OCI-LY7 (cell line): ENCODE results near the gene MALSU1. TPM values are rescaled to one million over a fixed set of nuclear protein-coding genes. Genes with fewer than 3 reads are reported as not detected.

Experiments used
- BruUV-seq: library from RNA; stranded (reverse); fragments of 400-500 nt; replicated peaks from 2 replicates; lab custom pipeline; 2021; lab: Mats Ljungman, UMichigan
- CTCF ChIA-PET: fragments of 300-600 bp; sonication (Branson Sonifier 250); formaldehyde crosslinking; loops from one replicate; lab custom pipeline; 2022; ENCODE audit warnings: antibody characterized with exemption; ENCODE audit not compliant: unreplicated experiment; lab: Charles Lee
- POLR2A ChIA-PET: fragments of 300-600 bp; sonication (Branson Sonifier 250); formaldehyde crosslinking; loops from one replicate; lab custom pipeline; 2022; ENCODE audit warnings: antibody characterized with exemption; lab: Charles Lee
- DNase-seq: peaks from one replicate; pipeline ENCODE4 v3.0.0-alpha.2; 2015; ENCODE audit warnings: low spot score
- H2AFZ ChIP-seq: fragments of 200-600 bp; sonication (generic), shearing (Covaris generic); 2 replicates; pipeline ENCODE4 v1.6.1; 2014; ENCODE audit warnings: mild to moderate bottlenecking, antibody characterized with exemption, low read length, moderate library complexity
- H3K27ac ChIP-seq: fragments of 200-600 bp; sonication (generic); 2 replicates; pipeline ENCODE4 v1.5.1; 2014; ENCODE audit warnings: mixed run types, low read depth, mild to moderate bottlenecking, moderate library complexity, low read length, inconsistent platforms; ENCODE audit not compliant: poor library complexity, severe bottlenecking
- H3K36me3 ChIP-seq: fragments of 200-600 bp; sonication (generic); 2 replicates; pipeline ENCODE4 v1.6.1; 2014; ENCODE audit warnings: mild to moderate bottlenecking, antibody characterized with exemption, low read length, moderate library complexity, mixed read lengths; ENCODE audit not compliant: insufficient read depth
- H3K4me1 ChIP-seq: fragments of 200-600 bp; sonication (generic); 2 replicates; pipeline ENCODE4 v1.5.1; 2014; ENCODE audit warnings: mild to moderate bottlenecking, low read length; ENCODE audit not compliant: insufficient read depth, poor library complexity, severe bottlenecking
- H3K4me2 ChIP-seq: fragments of 200-600 bp; sonication (generic); 2 replicates; pipeline ENCODE4 v1.6.1; 2014; ENCODE audit warnings: mild to moderate bottlenecking, low read length
- H3K4me3 ChIP-seq: fragments of 200-600 bp; sonication (generic); 2 replicates; pipeline ENCODE4 v1.5.1; 2014; ENCODE audit warnings: mild to moderate bottlenecking, low read depth, low read length; ENCODE audit not compliant: poor library complexity, severe bottlenecking
- H3K79me2 ChIP-seq: fragments of 200-600 bp; sonication (generic); 2 replicates; pipeline ENCODE4 v1.6.1; 2016; ENCODE audit warnings: low read depth, mild to moderate bottlenecking, low read length, moderate library complexity, mixed read lengths; ENCODE audit not compliant: insufficient read depth
- H3K9me2 ChIP-seq: fragments of 200-600 bp; sonication (generic); 2 replicates; pipeline ENCODE4 v1.6.1; 2016; ENCODE audit warnings: mild to moderate bottlenecking, low read length, mixed read lengths; ENCODE audit not compliant: insufficient read depth
- H3K9me3 ChIP-seq: fragments of 200-600 bp; sonication (generic); 2 replicates; pipeline ENCODE4 v1.6.1; 2014; ENCODE audit warnings: mild to moderate bottlenecking, mixed run types, low read length, mixed read lengths
- H4K20me1 ChIP-seq: fragments of 200-600 bp; sonication (generic); 2 replicates; pipeline ENCODE4 v1.6.1; 2014; ENCODE audit warnings: mild to moderate bottlenecking, antibody characterized with exemption, low read length, moderate library complexity, mixed read lengths; ENCODE audit not compliant: insufficient read depth
- CTCF ChIP-seq: fragments of 200-600 bp; sonication (generic); conservative IDR thresholded peaks from 2 replicates; pipeline ENCODE4 v1.5.1; 2014; ENCODE audit warnings: mild to moderate bottlenecking, antibody characterized with exemption, low read length, moderate library complexity, mixed read lengths
- EZH2phosphoT487 ChIP-seq: fragments of 200-600 bp; sonication (generic); IDR thresholded peaks from 2 replicates; pipeline ENCODE4 v1.6.1; 2018; ENCODE audit warnings: low read depth, borderline replicate concordance, mild to moderate bottlenecking, mixed run types, antibody characterized with exemption, low read length, moderate library complexity, mixed read lengths
- intact Hi-C: fragments of 100-400 bp; cut with micrococcal nuclease; formaldehyde crosslinking; loops from one replicate; pipeline ENCODE4 v1.10.0; 2022; ENCODE audit not compliant: unreplicated experiment
- total RNA-seq, 2 experiments: library from RNA; depleted of rRNA in 1 of 2; stranded (reverse); fragments of >200 nt in 1 of 2; shearing (Covaris generic) in 1 of 2; gene quantifications; 2 replicates each; pipeline ENCODE4 v1.2.3, GENCODE V29; 2014 to 2022

The MALSU1 gene
- total RNA-seq, 2 experiments from 2014 or later = 66.4 to 107 TPM

GRCh38 chr7:23332910-23333612 lies 33.9 kb downstream of the MALSU1 start:
- H3K9me3 ChIP-seq = 0 out of 2 replicates have a peak, but pooled peaks cover 8% of the 10 kb centered on the region
- no peak for TF ChIP-seq CTCF
- no peak for TF ChIP-seq EZH2phosphoT487
- no peaks in the 10 kb centered on the region for H4K20me1 ChIP-seq
- CTCF ChIA-PET = no interaction called here
- H3K79me2 ChIP-seq = no peaks in the 10 kb centered on the region
- DNase-seq = no peak
- H3K9me2 ChIP-seq = no peaks in the 10 kb centered on the region
- H3K4me1 ChIP-seq = no peaks in the 10 kb centered on the region
- H2AFZ ChIP-seq = no peak overlapping the region
- peaks cover 76% of the 10 kb centered on the region for H3K36me3 ChIP-seq
- intact Hi-C loops = no loop called here
- POLR2A ChIA-PET = interaction anchor here (0.7 to 1.5 kb wide), 4 partner anchors 28 to 1025 kb away, joined by 3 read pairs; no protein-coding TSS in a partner anchor
- no peak overlapping the region for H3K27ac ChIP-seq
- BruUV-seq = no TSS peak
- H3K4me3 ChIP-seq = no peak overlapping the region
- H3K4me2 ChIP-seq = no peak overlapping the region

- H3K79me2 ChIP-seq = no peaks in the 10 kb centered on the region
- no peaks in the 10 kb centered on the region for H3K9me2 ChIP-seq
- POLR2A ChIA-PET = interaction anchor here (0.7 to 1.5 kb wide), 3 partner anchors 62 to 1025 kb away, joined by 3 read pairs; no protein-coding TSS in a partner anchor
- H3K27ac ChIP-seq = no peak overlapping the region
- no peak for TF ChIP-seq CTCF
- TF ChIP-seq EZH2phosphoT487 = no peak
- BruUV-seq = no TSS peak
- intact Hi-C loops = no loop called here
- CTCF ChIA-PET = no interaction called here
- no peak overlapping the region for H3K4me2 ChIP-seq
- H3K4me1 ChIP-seq = no peaks in the 10 kb centered on the region
- peaks cover 76% of the 10 kb centered on the region for H3K36me3 ChIP-seq
- DNase-seq = no peak
- no peak overlapping the region for H3K4me3 ChIP-seq
- no peaks in the 10 kb centered on the region for H4K20me1 ChIP-seq
- 0 out of 2 replicates have a peak, but pooled peaks cover 8% of the 10 kb centered on the region for H3K9me3 ChIP-seq
- no peak overlapping the region for H2AFZ ChIP-seq
Observed at GRCh38 chr7:23333671-23334246, 34.6 kb downstream of the MALSU1 start.
